K562 (cell line): ENCODE results near the gene PDK1. TPM values are rescaled to one million over a fixed set of nuclear protein-coding genes. Genes with fewer than 3 reads are reported as not detected.

Experiments used
- ATAC-seq: fragments of 200-7000 bp; cut with Tn5 transposase; 3 replicates; pipeline ENCODE4 v1.9.1; 2020; ENCODE audit warnings: moderate library complexity
- BruUV-seq: library from RNA; stranded (reverse); fragments of 400-500 nt; replicated peaks from 2 replicates; lab custom pipeline; 2021; lab: Mats Ljungman, UMichigan
- CTCF ChIA-PET: fragments of 300-600 bp; formaldehyde crosslinking; extraction: SDS; loops from one replicate; lab custom pipeline; 2021; ENCODE audit warnings: low intra/inter-chr PET ratio; lab: Yijun Ruan, JAX
- POLR2A ChIA-PET: fragments of 300-600, 350-650 bp; sonication (Branson Sonifier 250); formaldehyde crosslinking; extraction: SDS; loops from one replicate; lab custom pipeline; 2021; ENCODE audit warnings: antibody characterized with exemption, inconsistent platforms; lab: Yijun Ruan, JAX
- DNase-seq, 4 experiments: peaks; one replicate each; pipeline versions ENCODE4 v3.0.0 to v3.0.0-alpha.2; 2011 to 2018; ENCODE audit warnings: low spot score in 3 of 4, mixed read lengths in 3 of 4; ENCODE audit errors: extremely low read depth in 1 of 4
- FAIRE-seq: peaks from 2 replicates; lab custom pipeline; 2011; peaks lifted over from hg19 to GRCh38; lab: Jason Lieb, UNC
- H2AFZ ChIP-seq: 2 replicates; pipeline ENCODE4 v1.6.0; 2011; ENCODE audit warnings: low read depth, low read length, control low read depth, inconsistent platforms
- H3K27ac ChIP-seq: fragments of 200-600 bp; 3 replicates; pipeline ENCODE4 v1.8.0; 2011; ENCODE audit warnings: low read depth, mild to moderate bottlenecking, control low read depth, inconsistent platforms, low read length, moderate library complexity, mixed read lengths; ENCODE audit errors: extremely low read depth
- H3K27me3 ChIP-seq, 2 experiments: fragments of 300-600 bp in 1 of 2; 2 replicates in 1 of 2; 3 replicates in 1 of 2; pipeline versions ENCODE4 v1.6.0 to v1.8.0; 2011; ENCODE audit warnings: inconsistent platforms in 2 of 2, low read length in 2 of 2, mild to moderate bottlenecking in 1 of 2, mixed read lengths in 1 of 2, moderate library complexity in 1 of 2; ENCODE audit not compliant: control insufficient read depth in 2 of 2, insufficient read depth in 2 of 2
- H3K36me3 ChIP-seq: fragments of 300-600 bp; 3 replicates; pipeline ENCODE4 v1.8.0; 2011; ENCODE audit warnings: mild to moderate bottlenecking, low read length, inconsistent platforms; ENCODE audit not compliant: control insufficient read depth, insufficient read depth
- H3K4me1 ChIP-seq, 2 experiments: fragments of 200-600 bp in 1 of 2; replicated peaks in 1 of 2; 2 replicates in 1 of 2; 3 replicates in 1 of 2; pipeline versions ENCODE4 v1.5.1 to v1.8.0; 2011; ENCODE audit warnings: inconsistent platforms in 2 of 2, low read length in 2 of 2, mild to moderate bottlenecking in 1 of 2, mixed read lengths in 1 of 2, moderate library complexity in 1 of 2; ENCODE audit not compliant: control insufficient read depth in 2 of 2, insufficient read depth in 2 of 2
- H3K4me2 ChIP-seq: 2 replicates; pipeline ENCODE4 v1.6.1; 2011; ENCODE audit warnings: low read length, control low read depth, inconsistent platforms, mixed read lengths; ENCODE audit not compliant: insufficient read depth
- H3K4me3 ChIP-seq: fragments of 200-600 bp; sonication (generic), shearing (Covaris generic); 2 replicates; pipeline ENCODE4 v1.5.1; 2016; ENCODE audit warnings: control low read depth, inconsistent platforms
- H3K79me2 ChIP-seq: fragments of 200-600 bp; 3 replicates; pipeline ENCODE4 v1.8.0; 2011; ENCODE audit warnings: low read length, inconsistent platforms; ENCODE audit not compliant: control insufficient read depth, insufficient read depth
- H3K9ac ChIP-seq, 2 experiments: 2 replicates each; pipeline versions ENCODE4 v1.6.0 to v1.6.1; 2011; ENCODE audit warnings: low read depth in 2 of 2, low read length in 2 of 2, control low read depth in 1 of 2, inconsistent platforms in 1 of 2, mild to moderate bottlenecking in 1 of 2, mixed read lengths in 1 of 2; ENCODE audit not compliant: insufficient read depth in 1 of 2
- H3K9me1 ChIP-seq: one replicate; pipeline ENCODE4 v1.6.0; 2011; ENCODE audit warnings: inconsistent platforms, mild to moderate bottlenecking, low read length, moderate library complexity; ENCODE audit not compliant: control insufficient read depth, insufficient read depth
- H3K9me3 ChIP-seq: replicated peaks from 2 replicates; pipeline ENCODE4 v1.5.1; 2011; ENCODE audit warnings: low read depth, low read length, inconsistent platforms; ENCODE audit not compliant: control insufficient read depth, insufficient read depth
- H4K20me1 ChIP-seq: replicated peaks from 2 replicates; pipeline ENCODE4 v1.6.1; 2011; ENCODE audit warnings: low read length, inconsistent platforms, mixed read lengths; ENCODE audit not compliant: control insufficient read depth, insufficient read depth
- GABPA ChIP-seq: fragments of 200-800 bp; sonication (Bioruptor generic); conservative IDR thresholded peaks from 2 replicates; pipeline ENCODE4 v1.6.1; 2016; ENCODE audit warnings: low read depth, missing genetic modification characterization, missing compliant biosample characterization
- HDAC3 ChIP-seq: fragments of 450-650 bp; IDR thresholded peaks from 2 replicates; pipeline ENCODE4 v1.6.1; 2018; ENCODE audit warnings: borderline replicate concordance, mild to moderate bottlenecking, moderate library complexity; ENCODE audit not compliant: partially characterized antibody
- HES1 ChIP-seq: fragments of 450-650 bp; IDR thresholded peaks from 2 replicates; pipeline ENCODE4 v1.6.1; 2016; ENCODE audit warnings: low read depth, mild to moderate bottlenecking, moderate library complexity
- KHSRP ChIP-seq: fragments of 450-650 bp; IDR thresholded peaks from 2 replicates; pipeline ENCODE4 v1.6.1; 2017
- MCM3 ChIP-seq: fragments of 450-650 bp; IDR thresholded peaks from 2 replicates; pipeline ENCODE4 v1.6.1; 2016
- MED1 ChIP-seq: sonication (generic); formaldehyde crosslinking; IDR thresholded peaks from 2 replicates; pipeline ENCODE4 v1.8.1; 2023; ENCODE audit warnings: missing genetic modification reagents, borderline replicate concordance
- MYC ChIP-seq, 2 experiments: fragments of 250-450 bp in 1 of 2; sonication (Bioruptor Pico) in 1 of 2; IDR thresholded peaks; 2 replicates each; pipeline versions ENCODE4 v1.5.1 to v1.6.1; 2012 to 2021; ENCODE audit warnings: low read depth in 2 of 2, borderline replicate concordance in 1 of 2, improper control_type of control experiment in 1 of 2, low read length in 1 of 2, mild to moderate bottlenecking in 1 of 2, moderate library complexity in 1 of 2
- NCOA2 ChIP-seq, 2 experiments: fragments of 450-650 bp; IDR thresholded peaks; 2 replicates each; pipeline ENCODE4 v1.6.1; 2018; ENCODE audit warnings: mild to moderate bottlenecking in 2 of 2, moderate library complexity in 1 of 2; ENCODE audit not compliant: partially characterized antibody in 2 of 2
- NCOA4 ChIP-seq: fragments of 450-650 bp; IDR thresholded peaks from 2 replicates; pipeline ENCODE4 v1.6.1; 2018; ENCODE audit warnings: mild to moderate bottlenecking; ENCODE audit not compliant: partially characterized antibody
- NCOA6 ChIP-seq: fragments of 450-650 bp; IDR thresholded peaks from 2 replicates; pipeline ENCODE4 v1.6.1; 2017; ENCODE audit warnings: mild to moderate bottlenecking
- NELFE ChIP-seq: IDR thresholded peaks from 2 replicates; pipeline ENCODE4 v1.6.1; 2011; ENCODE audit warnings: mild to moderate bottlenecking; ENCODE audit not compliant: insufficient read depth, insufficient read length
- NR0B1 ChIP-seq: fragments of 450-650 bp; IDR thresholded peaks from one replicate; pipeline ENCODE4 v1.6.1; 2018; ENCODE audit warnings: mild to moderate bottlenecking, moderate library complexity; ENCODE audit not compliant: partially characterized antibody
- NUFIP1 ChIP-seq: fragments of 450-650 bp; IDR thresholded peaks from 2 replicates; pipeline ENCODE4 v1.6.1; 2018; ENCODE audit not compliant: partially characterized antibody
- TAF1 ChIP-seq: IDR thresholded peaks from 2 replicates; pipeline ENCODE4 v1.6.1; 2011; ENCODE audit warnings: mild to moderate bottlenecking, low read length, moderate library complexity; ENCODE audit not compliant: insufficient read depth, control insufficient read depth, severe bottlenecking; ENCODE audit errors: extremely low read depth
- XRCC4 ChIP-seq: IDR thresholded peaks from one replicate; pipeline ENCODE4 v1.6.1; 2011; ENCODE audit not compliant: insufficient read depth, insufficient read length; ENCODE audit errors: extremely low read depth
- ZC3H11A ChIP-seq: IDR thresholded peaks from 2 replicates; pipeline ENCODE4 v1.6.1; 2012; ENCODE audit warnings: low read depth, low read length, improper control_type of control experiment
- ZFPM2 ChIP-seq: fragments of 250-450 bp; sonication (Bioruptor Pico); IDR thresholded peaks from 2 replicates; pipeline ENCODE4 v1.5.1; 2022; ENCODE audit warnings: mild to moderate bottlenecking
- ZNF3 ChIP-seq: fragments of 250-450 bp; sonication (Bioruptor Pico); IDR thresholded peaks from 2 replicates; pipeline ENCODE4 v1.5.0; 2021; ENCODE audit warnings: mild to moderate bottlenecking, moderate library complexity
- ZNF316 ChIP-seq: fragments of 450-650 bp; IDR thresholded peaks from 2 replicates; pipeline ENCODE4 v1.6.1; 2016
- WGBS: fragments of 100-300 bp; shearing (Covaris generic); methylation state at CpG from one replicate; pipeline ENCODE4 v1.1.6; 2016; ENCODE audit warnings: low coverage, mixed read lengths; ENCODE audit not compliant: insufficient coverage; ENCODE audit errors: missing lambda C conversion rate; 5-methylcytosine and 5-hydroxymethylcytosine counted together
- in situ Hi-C: fragments of 300-500 bp; cut with MboI; formaldehyde crosslinking; loops from 4 replicates; pipeline ENCODE4 v1.15.0; 2018; ENCODE audit warnings: inconsistent platforms, mixed read lengths
- intact Hi-C: fragments of 100-400 bp; cut with micrococcal nuclease; formaldehyde crosslinking; loops from 2 replicates; pipeline ENCODE4 v1.14.2; 2022
- polyA plus RNA-seq, 8 experiments: library from polyadenylated mRNA; depleted of rRNA in 4 of 8; stranded (reverse) in 5 of 8; unstranded in 3 of 8; fragments of >200 nt; fragmentation: Nextera tagmentation in 2 of 8; fragmentation: Illumina TruSeq in 1 of 8; extraction: Ambion mirVana in 2 of 8; extraction: Trizol in 1 of 8; gene quantifications; 2 replicates each; pipeline versions ENCODE4 v1.2.1 to v1.2.3, GENCODE V29; 2011 to 2014; ENCODE audit warnings: inconsistent platforms in 1 of 8, missing spikeins in 1 of 8
- total RNA-seq, 7 experiments: library from RNA; depleted of rRNA in 6 of 7; stranded (reverse); fragments of >200 nt in 6 of 7; fragmentation: Illumina TruSeq in 2 of 7; extraction: Trizol in 2 of 7; gene quantifications; 2 replicates each; pipeline versions ENCODE4 v1.2.1 to v1.2.3, GENCODE V29; 2011 to 2021; ENCODE audit warnings: low replicate concordance in 1 of 7

Gene PDK1
- total and polyA plus RNA-seq, 9 of the 15 experiments (the other 6 are each of a cell fraction or from before 2014, with no cell fraction given): 3.5 to 176 (median 13.9) TPM

GRCh38 chr2:172510088-172510487 lies 45.8 kb upstream of the PDK1 start:
- peaks cover 22% of the 10 kb centered on the region for H3K9me3 ChIP-seq
- intact Hi-C loops: no loop called here
- no peaks in the 10 kb centered on the region for H3K9me1 ChIP-seq
- in situ Hi-C loops: no loop called here
- no TSS peak for BruUV-seq
- peaks cover 5 to 10% of the 10 kb centered on the region in 2 experiments for H3K4me1 ChIP-seq
- POLR2A ChIA-PET: interaction anchor here (0.7 kb wide), 1 partner anchor 15 kb away, joined by 3 read pairs; no protein-coding TSS in a partner anchor
- under 1% methylated on average over 6 of the region's 6 CpGs for WGBS
- H4K20me1 ChIP-seq: no peaks in the 10 kb centered on the region
- H2AFZ ChIP-seq: no peak overlapping the region
- no peak overlapping the region for H3K27ac ChIP-seq
- H3K4me2 ChIP-seq: no peak overlapping the region
- H3K36me3 ChIP-seq: no peaks in the 10 kb centered on the region
- H3K9ac ChIP-seq: no peak overlapping the region
- DNase-seq (no peak), ATAC-seq (no peak), FAIRE-seq (no peak)
- H3K4me3 ChIP-seq: no peak overlapping the region
- H3K27me3 ChIP-seq: peaks cover 0 to 7% of the 10 kb centered on the region in 2 experiments; a peak in 1 of 5 replicates
- H3K79me2 ChIP-seq: no peaks in the 10 kb centered on the region
- CTCF ChIA-PET: no interaction called here
- TF ChIP-seq GABPA (tag): no peak
- no peak for TF ChIP-seq ZNF3 (CRISPR knock-in tag)
- no peak for TF ChIP-seq MYC (IDR thresholded peaks at IDR 0.05; ENCODE audit: low read depth, low read length)
- TF ChIP-seq MYC (CRISPR knock-in tag; IDR thresholded peaks at IDR 0.05; ENCODE audit: borderline replicate concordance, low read depth): no peak
- no peak for TF ChIP-seq ZNF316
- no peak for TF ChIP-seq MED1
- TF ChIP-seq NUFIP1: no peak
- no peak for TF ChIP-seq XRCC4
- TF ChIP-seq NELFE: no peak
- no peak for TF ChIP-seq TAF1
- TF ChIP-seq KHSRP: no peak
- no peak for TF ChIP-seq ZFPM2 (CRISPR knock-in tag)
- TF ChIP-seq NCOA6: no peak
- TF ChIP-seq NCOA2 (IDR thresholded peaks at IDR 0.05; ENCODE audit: partially characterized antibody in 2 of 2): no peak
- TF ChIP-seq ZC3H11A: no peak
- no peak for TF ChIP-seq MCM3
- TF ChIP-seq NR0B1: no peak
- no peak for TF ChIP-seq NCOA4
- no peak for TF ChIP-seq HDAC3
- no peak for TF ChIP-seq HES1
